Measurements from ENCODE around the gene DHX16. TPM values are rescaled to one million over a fixed set of nuclear protein-coding genes. Genes with fewer than 3 reads are reported as not detected.

DHX16 gene
- total RNA-seq, 4 donors from 2014 or later: 11.4 to 26.6 (median 24.4) TPM

GRCh38 chr6:30656513-30656912 lies 16.3 kb downstream of the DHX16 start:
- H3K4me1 ChIP-seq: no peaks in the 10 kb centered on the region
- no peaks in the 10 kb centered on the region for H3K27me3 ChIP-seq
- 72 to 77% methylated on average over 7 of the region's 7 CpGs for WGBS, 2 donors
- DNase-seq: no peak
- H3K9me3 ChIP-seq: no peaks in the 10 kb centered on the region
- H3K36me3 ChIP-seq: peaks cover 42 to 100% (median 62%) of the 10 kb centered on the region in 3 donors
- TF ChIP-seq, protein P1, sequence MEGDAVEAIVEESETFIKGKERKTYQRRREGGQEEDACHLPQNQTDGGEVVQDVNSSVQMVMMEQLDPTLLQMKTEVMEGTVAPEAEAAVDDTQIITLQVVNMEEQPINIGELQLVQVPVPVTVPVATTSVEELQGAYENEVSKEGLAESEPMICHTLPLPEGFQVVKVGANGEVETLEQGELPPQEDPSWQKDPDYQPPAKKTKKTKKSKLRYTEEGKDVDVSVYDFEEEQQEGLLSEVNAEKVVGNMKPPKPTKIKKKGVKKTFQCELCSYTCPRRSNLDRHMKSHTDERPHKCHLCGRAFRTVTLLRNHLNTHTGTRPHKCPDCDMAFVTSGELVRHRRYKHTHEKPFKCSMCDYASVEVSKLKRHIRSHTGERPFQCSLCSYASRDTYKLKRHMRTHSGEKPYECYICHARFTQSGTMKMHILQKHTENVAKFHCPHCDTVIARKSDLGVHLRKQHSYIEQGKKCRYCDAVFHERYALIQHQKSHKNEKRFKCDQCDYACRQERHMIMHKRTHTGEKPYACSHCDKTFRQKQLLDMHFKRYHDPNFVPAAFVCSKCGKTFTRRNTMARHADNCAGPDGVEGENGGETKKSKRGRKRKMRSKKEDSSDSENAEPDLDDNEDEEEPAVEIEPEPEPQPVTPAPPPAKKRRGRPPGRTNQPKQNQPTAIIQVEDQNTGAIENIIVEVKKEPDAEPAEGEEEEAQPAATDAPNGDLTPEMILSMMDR (IDR thresholded peaks at IDR 0.05): no peak
- TF ChIP-seq POLR2A (IDR thresholded peaks at IDR 0.05): no peak
- intact Hi-C loops (cut with DNase I): no loop called here
- no peak overlapping the region for H3K27ac ChIP-seq
- no peak overlapping the region for H3K4me3 ChIP-seq

DNA sequence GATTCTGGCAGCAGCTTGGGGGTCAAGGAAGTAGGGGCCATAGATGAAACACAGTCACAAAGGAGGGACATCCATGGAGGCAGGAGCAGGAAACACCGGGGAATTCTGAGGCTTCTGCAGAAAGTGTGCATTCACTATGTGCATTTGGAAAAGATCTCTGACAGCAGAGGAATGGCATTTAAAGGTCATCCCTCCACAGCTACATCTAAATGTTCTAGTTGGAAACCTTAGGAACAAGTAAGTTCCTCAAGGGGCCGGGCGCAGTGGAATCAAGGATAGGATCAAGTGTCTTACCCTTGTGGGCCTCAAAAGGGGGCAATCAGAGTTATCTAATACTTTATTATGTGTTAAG lies 17.1 kb downstream of the DHX16 start:
- WGBS, 2 donors: 96% methylated on average over 3 of the region's 3 CpGs

DNA sequence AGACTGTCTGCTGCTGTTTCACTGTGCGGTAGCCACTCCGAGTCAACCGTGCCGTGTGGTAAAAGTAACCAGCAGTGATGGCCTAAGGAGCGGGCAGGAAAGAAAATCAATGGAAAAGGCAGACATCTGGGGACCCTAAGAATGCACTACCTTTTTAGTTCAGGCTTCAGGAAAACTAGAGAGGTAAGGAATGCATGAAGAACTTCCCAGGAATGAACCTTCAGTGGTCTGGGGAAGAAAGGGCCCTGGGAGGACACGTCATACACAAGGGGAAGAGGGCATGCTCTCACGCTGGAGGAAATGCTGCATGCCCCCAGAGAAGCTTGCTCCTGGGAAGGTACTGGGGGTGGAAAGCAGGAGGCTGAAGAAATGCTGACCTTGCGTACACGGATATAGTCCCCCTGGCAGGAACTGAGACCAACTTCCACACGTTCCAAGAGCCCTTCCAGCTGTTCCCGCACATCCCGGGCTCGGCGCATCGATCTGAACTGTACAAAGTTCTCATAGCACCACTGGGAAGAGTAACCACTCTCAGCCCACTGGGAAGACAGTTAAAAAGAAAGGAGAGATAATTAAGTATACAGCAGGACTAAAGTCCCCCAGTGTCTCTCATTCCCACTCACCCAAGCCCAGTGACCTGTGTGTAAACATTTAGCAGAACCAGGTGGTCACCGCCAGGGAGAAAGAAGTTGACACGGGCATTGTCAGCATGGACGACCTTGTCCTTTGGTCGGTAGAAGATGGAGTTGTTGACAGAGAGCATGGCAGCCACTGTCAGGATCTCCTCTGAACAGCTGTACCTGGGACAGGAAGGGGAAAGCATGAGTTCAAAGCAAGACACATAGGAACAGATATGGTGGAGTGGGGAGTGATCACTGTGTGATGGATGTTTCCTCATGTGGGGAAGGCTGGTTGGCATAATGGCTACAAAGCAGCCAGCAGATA lies 17.7 kb downstream of the DHX16 start:
- Histone ChIP-seq H3K27ac (no peak overlapping the region), H3K4me3 (no peak overlapping the region), H3K4me1 (no peaks in the 10 kb centered on the region), H3K9me3 (no peaks in the 10 kb centered on the region), H3K27me3 (no peaks in the 10 kb centered on the region), H3K36me3 (peaks cover 36 to 100% (median 69%) of the 10 kb centered on the region in 3 donors)
- WGBS, 2 donors: 88 to 90% methylated on average over 17 of the region's 19 CpGs
- intact Hi-C loops (cut with DNase I): no loop called here
- TF ChIP-seq POLR2A (IDR thresholded peaks at IDR 0.05): no peak
- TF ChIP-seq, protein P1 (IDR thresholded peaks at IDR 0.05): no peak
- DNase-seq: no peak

More for the DNA sequence above, 17.1 kb downstream of the DHX16 start:
- Histone ChIP-seq H3K27me3 (no peaks in the 10 kb centered on the region), H3K9me3 (no peaks in the 10 kb centered on the region), H3K36me3 (peaks cover 42 to 100% (median 67%) of the 10 kb centered on the region in 3 donors), H3K4me1 (no peaks in the 10 kb centered on the region), H3K4me3 (no peak overlapping the region), H3K27ac (no peak overlapping the region)
- intact Hi-C loops (cut with DNase I): no loop called here
- no peak for DNase-seq
- TF ChIP-seq, protein P1 (IDR thresholded peaks at IDR 0.05): no peak
- TF ChIP-seq POLR2A (IDR thresholded peaks at IDR 0.05): no peak

GRCh38 chr6:30651143-30651542 lies 21.7 kb downstream of the DHX16 start:
- no peak for DNase-seq
- no peaks in the 10 kb centered on the region for H3K9me3 ChIP-seq
- H3K4me1 ChIP-seq: peaks cover 10 to 22% (median 13%) of the 10 kb centered on the region in 3 donors
- intact Hi-C loops (cut with DNase I): no loop called here
- H3K36me3 ChIP-seq: peaks cover 23 to 67% (median 50%) of the 10 kb centered on the region in 3 donors
- 88 to 91% methylated on average over 12 of the region's 12 CpGs for WGBS, 2 donors
- H3K27ac ChIP-seq: no peak overlapping the region
- TF ChIP-seq, protein P1 (IDR thresholded peaks at IDR 0.05): no peak
- TF ChIP-seq POLR2A (IDR thresholded peaks at IDR 0.05): no peak
- H3K4me3 ChIP-seq: no peak overlapping the region
- no peaks in the 10 kb centered on the region for H3K27me3 ChIP-seq
